SK-N-SH (cell line): ENCODE measurements around the gene BCR. TPM values are rescaled to one million over a fixed set of nuclear protein-coding genes. Genes with fewer than 3 reads are reported as not detected.

Source experiments
- CTCF ChIA-PET: fragments of 300-600, 350-600 bp; formaldehyde crosslinking; extraction: SDS; loops from one replicate; lab custom pipeline; 2021; lab: Yijun Ruan, JAX
- POLR2A ChIA-PET: fragments of 350-600 bp; sonication (Branson Sonifier 250); formaldehyde crosslinking; extraction: SDS; loops from one replicate; lab custom pipeline; 2020; ENCODE audit warnings: antibody characterized with exemption, inconsistent platforms; lab: Yijun Ruan, JAX
- DNase-seq: peaks from one replicate; pipeline ENCODE4 v3.0.0; 2012
- H2AFZ ChIP-seq: fragments of 200-600 bp; sonication (generic); 2 replicates; pipeline ENCODE4 v1.8.1; 2016; ENCODE audit warnings: antibody characterized with exemption, mild to moderate bottlenecking, low read depth
- H3F3A ChIP-seq: fragments of 200-600 bp; sonication (generic); replicated peaks from 2 replicates; pipeline ENCODE3; 2016; ENCODE audit warnings: antibody characterized with exemption, mild to moderate bottlenecking; ENCODE audit not compliant: insufficient read depth
- H3K27ac ChIP-seq, 2 experiments: fragments of 200-500 bp in 1 of 2; fragments of 200-600 bp in 1 of 2; sonication (Bioruptor generic) in 1 of 2; sonication (generic), shearing (Covaris generic) in 1 of 2; 2 replicates each; pipeline versions ENCODE4 v1.5.1 to v1.6.1; 2014 to 2016; ENCODE audit warnings: low read depth in 2 of 2, inconsistent platforms in 1 of 2, low read length in 1 of 2, mild to moderate bottlenecking in 1 of 2, mixed read lengths in 1 of 2
- H3K27me3 ChIP-seq: fragments of 200-600 bp; sonication (generic), shearing (Covaris generic); 2 replicates; pipeline ENCODE4 v1.6.1; 2016; ENCODE audit warnings: mixed run types; ENCODE audit not compliant: insufficient read depth
- H3K36me3 ChIP-seq, 2 experiments: fragments of 200-500 bp in 1 of 2; fragments of 200-600 bp in 1 of 2; sonication (Bioruptor generic) in 1 of 2; sonication (generic) in 1 of 2; replicated peaks in 1 of 2; 2 replicates each; pipeline versions ENCODE3 to v1.5.1; 2014 to 2016; ENCODE audit warnings: low read length in 1 of 2, mild to moderate bottlenecking in 1 of 2; ENCODE audit not compliant: insufficient read depth in 2 of 2, control insufficient read depth in 1 of 2
- H3K4me1 ChIP-seq, 2 experiments: fragments of 200-500 bp in 1 of 2; fragments of 200-600 bp in 1 of 2; sonication (Bioruptor generic) in 1 of 2; sonication (generic), shearing (Covaris generic) in 1 of 2; 2 replicates each; pipeline versions ENCODE4 v1.5.1 to v1.6.1; 2014 to 2016; ENCODE audit warnings: low read depth in 1 of 2, low read length in 1 of 2, mixed run types in 1 of 2; ENCODE audit not compliant: insufficient read depth in 2 of 2, control insufficient read depth in 1 of 2
- H3K4me2 ChIP-seq: fragments of 200-600 bp; sonication (generic), shearing (Covaris generic); 2 replicates; pipeline ENCODE4 v1.6.1; 2017; ENCODE audit warnings: mixed run types
- H3K4me3 ChIP-seq, 2 experiments: fragments of 200-500 bp in 1 of 2; fragments of 200-600 bp in 1 of 2; sonication (Bioruptor generic) in 1 of 2; sonication (generic), shearing (Covaris generic) in 1 of 2; 2 replicates each; pipeline versions ENCODE4 v1.5.1 to v1.8.1; 2014 to 2016; ENCODE audit warnings: low read depth in 2 of 2, inconsistent platforms in 1 of 2, low read length in 1 of 2, mild to moderate bottlenecking in 1 of 2, mixed read lengths in 1 of 2, moderate library complexity in 1 of 2
- H3K79me2 ChIP-seq: fragments of 200-600 bp; sonication (generic); 2 replicates; pipeline ENCODE4 v1.8.1; 2017; ENCODE audit warnings: mild to moderate bottlenecking; ENCODE audit not compliant: insufficient read depth
- H3K9ac ChIP-seq: fragments of 200-600 bp; sonication (generic); 2 replicates; pipeline ENCODE4 v1.6.1; 2017; ENCODE audit warnings: mixed run types
- H3K9me2 ChIP-seq: fragments of 200-600 bp; sonication (generic); 2 replicates; pipeline ENCODE4 v1.6.1; 2017; ENCODE audit warnings: mixed run types
- H3K9me3 ChIP-seq: fragments of 200-600 bp; sonication (generic); 2 replicates; pipeline ENCODE4 v1.6.1; 2017; ENCODE audit warnings: mixed run types, mild to moderate bottlenecking, moderate library complexity
- H4K20me1 ChIP-seq: fragments of 200-600 bp; sonication (generic); 2 replicates; pipeline ENCODE4 v1.6.1; 2017; ENCODE audit warnings: mild to moderate bottlenecking, mixed run types; ENCODE audit not compliant: insufficient read depth
- CHD2 ChIP-seq: fragments of 150-350 bp; IDR thresholded peaks from 2 replicates; pipeline ENCODE4 v1.6.1; 2018; ENCODE audit warnings: low read length; ENCODE audit not compliant: partially characterized antibody
- ELF1 ChIP-seq: IDR thresholded peaks from 2 replicates; pipeline ENCODE4 v1.4.0; 2012
- FOXM1 ChIP-seq: IDR thresholded peaks from 2 replicates; pipeline ENCODE4 v1.4.0; 2012; ENCODE audit warnings: low read depth, mild to moderate bottlenecking
- GATA2 ChIP-seq: sonication (generic); formaldehyde crosslinking; IDR thresholded peaks from 2 replicates; pipeline ENCODE4 v1.5.0; 2020; ENCODE audit warnings: mild to moderate bottlenecking, missing genetic modification reagents
- MEF2A ChIP-seq: IDR thresholded peaks from 2 replicates; pipeline ENCODE4 v1.4.0; 2012; ENCODE audit warnings: low read depth, borderline replicate concordance
- MXI1 ChIP-seq: IDR thresholded peaks from 2 replicates; pipeline ENCODE4 v1.6.1; 2012; ENCODE audit warnings: mild to moderate bottlenecking, low read depth, low read length, improper control_type of control experiment
- NFIC ChIP-seq: IDR thresholded peaks from 2 replicates; pipeline ENCODE4 v1.4.0; 2012; ENCODE audit warnings: borderline replicate concordance
- NRF1 ChIP-seq: IDR thresholded peaks from 2 replicates; pipeline ENCODE4 v1.6.1; 2012; ENCODE audit warnings: low read depth, mild to moderate bottlenecking, low read length
- PBX3 ChIP-seq: IDR thresholded peaks from 2 replicates; pipeline ENCODE4; 2012
- POLR2AphosphoS5 ChIP-seq: IDR thresholded peaks from 2 replicates; pipeline ENCODE4 v1.6.1; 2012; ENCODE audit warnings: low read depth, low read length
- REST ChIP-seq: IDR thresholded peaks from 2 replicates; pipeline ENCODE4 v1.6.1; 2012; ENCODE audit warnings: mild to moderate bottlenecking, low read depth, low read length, moderate library complexity
- RXRA ChIP-seq: IDR thresholded peaks from 2 replicates; pipeline ENCODE4 v1.4.0; 2012; ENCODE audit warnings: low read depth, mild to moderate bottlenecking, borderline replicate concordance
- TAF1 ChIP-seq: IDR thresholded peaks from 2 replicates; pipeline ENCODE4 v1.6.1; 2012; ENCODE audit warnings: low read depth, mild to moderate bottlenecking, low read length, moderate library complexity, borderline replicate concordance
- TCF12 ChIP-seq: IDR thresholded peaks from 2 replicates; pipeline ENCODE4 v1.4.0; 2012
- TEAD4 ChIP-seq: IDR thresholded peaks from 2 replicates; pipeline ENCODE4 v1.4.0; 2012; ENCODE audit warnings: mild to moderate bottlenecking, borderline replicate concordance; ENCODE audit not compliant: insufficient read depth
- USF2 ChIP-seq: fragments of 150-350 bp; IDR thresholded peaks from 2 replicates; pipeline ENCODE4 v1.6.1; 2017; ENCODE audit warnings: antibody characterized with exemption, low read length, low read depth, borderline replicate concordance
- ZBTB33 ChIP-seq: IDR thresholded peaks from 2 replicates; pipeline ENCODE4 v1.4.0; 2012; ENCODE audit warnings: low read depth, borderline replicate concordance
- WGBS: methylation state at CpG from one replicate; pipeline ENCODE4 v1.1.6; 2017; ENCODE audit warnings: low lambda C conversion rate; 5-methylcytosine and 5-hydroxymethylcytosine counted together
- polyA plus RNA-seq, 3 experiments: library from polyadenylated mRNA; depleted of rRNA; stranded (reverse); fragments of >200 nt; gene quantifications; 2 replicates each; pipeline ENCODE4 v1.2.3, GENCODE V29; 2012

Gene BCR
- polyA plus RNA-seq, 1 of the 3 experiments (the other 2 are of a cell fraction) = 50.9 TPM

- Histone ChIP-seq H3K4me1 (peaks cover 12 to 18% of the 10 kb centered on the region in 2 experiments; a peak in 2 of 4 replicates), H4K20me1 (no peaks in the 10 kb centered on the region), H3K36me3 (peaks cover 0 to 11% of the 10 kb centered on the region in 2 experiments), H3K27ac (peak overlapping the region in 1 of 2 experiments; percentile 42; a peak in 3 of 4 replicates), H3K4me3 (no peak overlapping the region), H3K79me2 (no peaks in the 10 kb centered on the region), H2AFZ (no peak overlapping the region), H3K4me2 (peak overlapping the region; percentile 52; the same call in 1 of the 2 replicates), H3K9ac (no peak overlapping the region), H3K9me3 (no peaks in the 10 kb centered on the region), H3K27me3 (no peaks in the 10 kb centered on the region), H3K9me2 (no peaks in the 10 kb centered on the region), H3F3A (peaks cover 4% of the 10 kb centered on the region)
- 94% methylated on average over 7 of the region's 11 CpGs for WGBS
- TF ChIP-seq PBX3 (no peak), RXRA (no peak), USF2 (no peak), FOXM1 (no peak), ZBTB33 (no peak), NFIC (no peak), MXI1 (no peak), TCF12 (no peak)
- ChIA-PET CTCF (interaction anchor here (0.9 to 1.6 kb wide), 6 partner anchors 16 to 462 kb away, joined by 3 to 12 read pairs (median 3); no protein-coding TSS in a partner anchor), POLR2A (no interaction called here)
- no peak for DNase-seq
Observed at GRCh38 chr22:23306438-23306921, 126.2 kb downstream of the BCR start.

- WGBS = 94% methylated on average over 3 of the region's 3 CpGs
- Histone ChIP-seq H3K9ac (no peak overlapping the region), H3K79me2 (no peaks in the 10 kb centered on the region), H3K4me1 (peaks cover 12 to 18% of the 10 kb centered on the region in 2 experiments; a peak in 2 of 4 replicates), H3K36me3 (peaks cover 0 to 12% of the 10 kb centered on the region in 2 experiments), H3K9me2 (no peaks in the 10 kb centered on the region), H4K20me1 (no peaks in the 10 kb centered on the region), H3F3A (peaks cover 4% of the 10 kb centered on the region), H2AFZ (no peak overlapping the region), H3K9me3 (no peaks in the 10 kb centered on the region), H3K27me3 (no peaks in the 10 kb centered on the region), H3K27ac (no peak overlapping the region), H3K4me3 (no peak overlapping the region), H3K4me2 (no peak overlapping the region)
- POLR2A ChIA-PET = no interaction called here
- CTCF ChIA-PET = interaction anchor here (0.9 to 1.6 kb wide), 5 partner anchors 16 to 462 kb away, joined by 3 to 12 read pairs (median 3); no protein-coding TSS in a partner anchor
- DNase-seq = no peak
- TF ChIP-seq REST (no peak), TAF1 (no peak), POLR2AphosphoS5 (no peak), TEAD4 (no peak), USF2 (no peak), ELF1 (no peak), MEF2A (no peak), FOXM1 (no peak), NRF1 (no peak), GATA2 (CRISPR knock-in tag) (no peak), CHD2 (no peak)
Observed at GRCh38 chr22:23306926-23307325, 126.6 kb downstream of the BCR start.
